D721Med (cell line): ENCODE results near the gene HDHD5.

Experiments used
- DNase-seq: peaks from one replicate; pipeline ENCODE4 v3.0.0; 2011; ENCODE audit warnings: low spot score; ENCODE audit not compliant: insufficient read length
- FAIRE-seq: peaks from 2 replicates; lab custom pipeline; 2011; peaks lifted over from hg19 to GRCh38; lab: Jason Lieb, UNC
- CTCF ChIP-seq: IDR thresholded peaks from 2 replicates; pipeline ENCODE4 v1.5.1; 2012; ENCODE audit warnings: mild to moderate bottlenecking, control low read depth; ENCODE audit not compliant: insufficient read depth; ENCODE audit errors: missing control alignments

HDHD5 gene

GRCh38 chr22:17091851-17092250, 67.2 kb downstream of the HDHD5 start:
- FAIRE-seq, result no peak
- TF ChIP-seq CTCF, result no peak
- no peak for DNase-seq

DNA sequence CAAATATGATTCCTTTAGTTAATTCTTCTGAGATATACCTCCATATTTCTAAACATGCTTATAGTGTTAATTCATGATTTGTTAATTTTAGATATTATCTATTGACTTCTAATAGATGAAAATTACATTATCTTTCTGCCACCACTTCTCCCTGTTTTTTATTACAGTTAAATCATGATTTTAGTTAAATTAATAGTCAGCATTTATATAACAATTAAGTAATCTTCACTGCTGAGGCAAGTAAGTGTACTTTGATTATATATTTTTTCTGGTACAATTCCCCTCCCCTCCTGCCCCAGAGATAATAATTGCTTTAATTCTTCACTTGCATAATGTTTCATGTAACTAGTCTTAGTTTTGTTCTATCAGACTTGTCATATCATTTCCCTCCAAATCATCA, 68.5 kb downstream of the HDHD5 start:
- TF ChIP-seq CTCF, result no peak
- DNase-seq (no peak), FAIRE-seq (no peak)
